ENCODE measurements around the gene ADAM23.

DNA sequence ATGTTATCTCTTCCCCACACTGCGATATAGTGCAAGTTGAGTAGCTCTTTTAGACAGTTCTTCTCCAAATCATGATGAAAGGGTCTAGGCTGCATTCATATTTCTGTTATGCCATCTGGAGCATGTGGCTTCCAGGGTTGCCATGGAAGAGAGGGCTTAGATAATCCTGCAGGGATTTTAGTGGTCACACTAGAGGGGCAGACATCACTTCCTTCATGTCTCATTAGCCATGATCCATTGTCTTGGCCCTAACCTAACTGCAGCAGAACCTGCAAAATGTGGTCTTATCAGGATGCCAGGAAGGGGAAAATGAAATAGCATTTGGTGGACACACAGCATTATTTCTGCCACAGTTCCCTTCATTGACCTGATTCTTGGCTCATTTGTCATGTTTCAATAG is 83.1 kb downstream of the ADAM23 start:
- no peak for TF ChIP-seq CTCF (IDR thresholded peaks at IDR 0.05)
- no peak for TF ChIP-seq POLR2A (IDR thresholded peaks at IDR 0.05)
- TF ChIP-seq EP300 (IDR thresholded peaks at IDR 0.05) = no peak

Data from tibial nerve (tissue), 4 donors.